GM03348 (cell line): Measurements from ENCODE around the gene PACSIN2.
A peak's percentile ranks its signal among the peaks of the same experiment; 100 is the strongest.
"Not testable (repeated sequence)": the region's sequence is repeated elsewhere in the genome, so short reads cannot be mapped to it uniquely, and the experiment has no call there.

Experiments
- DNase-seq: peaks from one replicate; pipeline ENCODE4 v3.0.0; 2012; ENCODE audit warnings: low spot score

The PACSIN2 gene

GRCh38 chr22:43014869-43015676 is at the start of gene PACSIN2:
Gene PACSIN2, minus strand, starts transcription at chr22:43015149. Its CDS starts 103,069 bp downstream, at chr22:42912080.
- peak; percentile 100 for DNase-seq

- peak; percentile 46 for DNase-seq
Observed at GRCh38 chr22:43060183-43060582, 45.2 kb upstream of the PACSIN2 start.

GRCh38 chr22:43057641-43058040 is 42.7 kb upstream of the PACSIN2 start:
- DNase-seq = no peak

- DNase-seq = no peak
Observed at GRCh38 chr22:43053176-43053575, 38.2 kb upstream of the PACSIN2 start.

GRCh38 chr22:43050995-43051394 is 36.0 kb upstream of the PACSIN2 start:
- no peak for DNase-seq

GRCh38 chr22:43047605-43048004 is 32.7 kb upstream of the PACSIN2 start:
- no peak for DNase-seq

GRCh38 chr22:43044290-43044712 is 29.4 kb upstream of the PACSIN2 start:
- no peak for DNase-seq

GRCh38 chr22:43042101-43042780 is 27.3 kb upstream of the PACSIN2 start:
- no peak for DNase-seq

GRCh38 chr22:43039800-43040199 is 24.9 kb upstream of the PACSIN2 start:
- no peak for DNase-seq

- no peak for DNase-seq
Observed at GRCh38 chr22:43038325-43038724, 23.4 kb upstream of the PACSIN2 start.

GRCh38 chr22:43036282-43036829 is 21.4 kb upstream of the PACSIN2 start:
- DNase-seq = peak; percentile 71

GRCh38 chr22:43035250-43035649 is 20.3 kb upstream of the PACSIN2 start:
- no peak for DNase-seq

- no peak for DNase-seq
Observed at GRCh38 chr22:43031617-43032016, 16.7 kb upstream of the PACSIN2 start.

GRCh38 chr22:43018615-43019014 is 3.7 kb upstream of the PACSIN2 start:
- no peak for DNase-seq

- DNase-seq = no peak
Observed at GRCh38 chr22:43017525-43018460, 2.8 kb upstream of the PACSIN2 start.

GRCh38 chr22:43016150-43016549 is 1.2 kb upstream of the PACSIN2 start:
- DNase-seq = not testable (repeated sequence)

- DNase-seq = no peak
Observed at GRCh38 chr22:43015677-43016042, 711 bp upstream of the PACSIN2 start.

GRCh38 chr22:43014316-43014868 is 557 bp downstream of the PACSIN2 start:
- peak; percentile 58 for DNase-seq

GRCh38 chr22:43013355-43014315 is 1.3 kb downstream of the PACSIN2 start:
- DNase-seq = no peak

- no peak for DNase-seq
Observed at GRCh38 chr22:43012390-43012789, 2.6 kb downstream of the PACSIN2 start.

- no peak for DNase-seq
Observed at GRCh38 chr22:43011079-43011478, 3.9 kb downstream of the PACSIN2 start.
